AML-193 (cell line): ENCODE results near the gene THBS1.

ENCODE experiments used
- DNase-seq, 2 experiments: peaks; one replicate each; lab custom pipeline; 2025; lab: John Stamatoyannopoulos, UW

The THBS1 gene

DNA sequence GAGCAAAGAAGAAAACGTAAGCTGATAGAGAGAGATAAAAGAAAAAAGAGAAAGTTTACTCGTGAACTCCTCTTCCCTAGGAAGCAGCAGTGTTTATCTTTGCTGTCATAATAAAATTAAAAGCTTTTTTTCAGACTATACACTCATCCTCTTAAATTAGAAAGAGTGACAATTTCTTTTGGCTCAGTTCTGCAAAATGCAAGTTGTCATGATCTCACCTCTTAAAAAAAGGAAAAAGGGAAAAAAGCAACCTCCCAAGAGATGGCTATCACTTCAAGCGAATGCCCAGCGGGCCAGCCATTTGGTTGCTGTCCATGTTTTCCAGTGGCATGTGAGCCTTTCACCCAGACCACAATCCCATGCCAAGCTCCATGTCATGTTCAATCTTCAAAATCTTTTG, 7.0 kb upstream of the THBS1 start:
- DNase-seq = no peak

DNA sequence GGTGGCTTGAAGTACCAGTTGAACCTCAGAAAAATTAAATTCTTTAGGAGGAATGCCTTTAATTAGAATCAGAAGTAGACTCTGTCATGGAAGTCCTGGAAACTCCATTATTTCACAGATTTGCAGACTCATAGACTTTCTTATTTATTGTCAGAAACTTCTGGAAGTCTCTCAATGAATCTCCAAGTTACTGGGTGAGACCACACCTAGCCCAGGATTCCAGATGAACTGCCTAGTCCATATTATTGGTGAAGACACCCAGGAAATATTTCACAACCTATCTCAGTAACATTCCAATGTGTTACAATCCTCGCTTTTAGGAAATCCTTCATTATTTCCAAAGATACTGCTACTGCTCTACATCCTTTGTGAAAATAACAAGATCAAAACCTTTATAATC, 6.5 kb upstream of the THBS1 start:
- DNase-seq = no peak

- no peak for DNase-seq
These were observed 5.7 kb upstream of the THBS1 start for GRCh38 chr15:39575180-39575579.

GRCh38 chr15:39578851-39579486, 1.9 kb upstream of the THBS1 start:
- DNase-seq = no peak

- DNase-seq = no peak
These were observed 1.3 kb upstream of the THBS1 start for GRCh38 chr15:39579487-39580116.

GRCh38 chr15:39580117-39580484, 778 bp upstream of the THBS1 start:
- DNase-seq = peak; percentile 58 to 69

DNA sequence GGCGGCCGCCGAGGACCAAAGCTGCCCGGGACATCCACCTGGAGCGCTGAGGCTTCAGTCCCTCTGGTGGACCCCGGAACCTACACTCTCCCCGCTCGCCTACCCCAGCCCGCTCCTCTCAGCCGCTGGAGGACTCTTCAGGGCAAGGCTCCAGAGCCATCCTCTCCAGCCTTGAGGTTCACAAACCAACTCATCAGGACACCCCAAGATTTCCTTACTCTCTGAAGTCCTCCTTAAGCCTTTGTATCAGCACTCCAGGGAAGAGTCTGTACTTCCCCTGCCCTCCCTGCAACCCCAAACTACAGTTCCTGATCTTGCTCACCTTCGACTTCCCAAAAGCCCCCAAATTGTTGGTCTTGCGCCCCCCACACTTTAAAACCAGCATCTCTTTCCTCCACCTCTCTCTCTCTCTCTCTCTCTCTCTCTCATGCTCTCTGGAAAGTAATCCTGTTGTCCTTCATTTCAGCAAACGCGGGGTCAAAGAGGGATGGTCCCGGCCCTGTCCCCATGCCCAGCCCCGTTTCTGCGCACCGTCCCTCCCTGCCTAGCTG, 438 bp downstream of the THBS1 start:
- no peak for DNase-seq

DNA sequence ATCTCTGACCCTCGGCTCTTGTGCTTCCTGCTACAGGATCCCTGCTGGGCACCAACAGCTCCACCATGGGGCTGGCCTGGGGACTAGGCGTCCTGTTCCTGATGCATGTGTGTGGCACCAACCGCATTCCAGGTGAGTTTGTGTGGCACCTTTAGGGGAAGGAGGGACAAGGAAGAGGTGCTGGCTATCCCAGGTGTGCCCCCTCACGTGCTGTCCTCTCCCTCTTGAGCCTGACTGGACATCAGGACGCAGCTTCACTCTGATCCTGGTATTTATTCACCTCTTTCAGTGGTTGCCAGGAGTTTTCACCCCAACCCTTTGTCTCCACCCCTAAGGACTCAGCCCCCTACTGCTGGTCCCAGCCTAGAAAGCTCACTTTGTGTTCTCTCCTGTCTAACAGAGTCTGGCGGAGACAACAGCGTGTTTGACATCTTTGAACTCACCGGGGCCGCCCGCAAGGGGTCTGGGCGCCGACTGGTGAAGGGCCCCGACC, 960 bp downstream of the THBS1 start:
- DNase-seq = no peak

GRCh38 chr15:39582286-39582976, 1.6 kb downstream of the THBS1 start:
- no peak for DNase-seq

DNA sequence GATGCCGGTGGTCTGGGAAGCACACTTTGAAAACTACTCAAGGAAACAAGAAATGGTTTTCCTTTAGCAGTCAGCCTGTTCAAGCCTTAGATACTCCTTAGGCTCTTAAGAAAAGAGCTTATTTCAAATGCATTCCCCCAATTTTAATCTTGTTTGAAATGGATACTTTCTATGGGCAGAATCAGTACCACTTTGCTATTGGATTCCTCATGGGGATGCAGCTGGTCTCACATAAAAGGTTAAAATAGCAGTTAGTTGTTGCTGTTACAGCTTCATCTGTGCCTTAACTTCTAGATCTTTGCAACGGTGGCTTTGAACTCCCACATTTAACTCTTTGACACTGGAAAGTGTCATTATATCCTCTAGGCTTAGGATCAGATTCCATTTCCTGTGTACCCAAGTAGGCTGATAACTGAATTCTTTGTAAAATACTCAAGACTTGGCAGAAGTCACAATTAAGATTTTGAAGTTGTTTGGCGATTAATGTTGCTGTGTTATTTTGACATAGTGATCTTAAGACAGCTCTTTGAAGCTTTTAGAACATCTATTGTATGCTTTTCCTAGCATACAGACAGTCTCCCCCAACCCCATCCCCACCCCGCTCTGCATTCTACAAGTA, 2.2 kb downstream of the THBS1 start:
- no peak for DNase-seq

GRCh38 chr15:39583596-39584265, 2.9 kb downstream of the THBS1 start:
- DNase-seq = no peak

DNA sequence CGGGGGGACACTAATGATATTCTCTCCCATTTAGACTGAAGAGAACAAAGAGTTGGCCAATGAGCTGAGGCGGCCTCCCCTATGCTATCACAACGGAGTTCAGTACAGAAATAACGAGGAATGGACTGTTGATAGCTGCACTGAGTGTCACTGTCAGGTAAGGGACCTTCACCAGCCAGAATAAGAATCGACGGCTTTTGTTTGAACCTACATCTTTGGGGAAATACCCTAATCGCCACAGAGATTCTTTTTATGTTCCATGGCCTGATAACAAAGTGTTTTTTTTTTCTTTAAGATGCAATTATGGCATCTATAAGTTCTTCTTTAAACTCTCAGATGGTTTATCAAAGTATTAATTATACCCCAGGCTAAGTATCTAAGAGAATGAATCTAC, 3.4 kb downstream of the THBS1 start:
- DNase-seq = no peak

DNA sequence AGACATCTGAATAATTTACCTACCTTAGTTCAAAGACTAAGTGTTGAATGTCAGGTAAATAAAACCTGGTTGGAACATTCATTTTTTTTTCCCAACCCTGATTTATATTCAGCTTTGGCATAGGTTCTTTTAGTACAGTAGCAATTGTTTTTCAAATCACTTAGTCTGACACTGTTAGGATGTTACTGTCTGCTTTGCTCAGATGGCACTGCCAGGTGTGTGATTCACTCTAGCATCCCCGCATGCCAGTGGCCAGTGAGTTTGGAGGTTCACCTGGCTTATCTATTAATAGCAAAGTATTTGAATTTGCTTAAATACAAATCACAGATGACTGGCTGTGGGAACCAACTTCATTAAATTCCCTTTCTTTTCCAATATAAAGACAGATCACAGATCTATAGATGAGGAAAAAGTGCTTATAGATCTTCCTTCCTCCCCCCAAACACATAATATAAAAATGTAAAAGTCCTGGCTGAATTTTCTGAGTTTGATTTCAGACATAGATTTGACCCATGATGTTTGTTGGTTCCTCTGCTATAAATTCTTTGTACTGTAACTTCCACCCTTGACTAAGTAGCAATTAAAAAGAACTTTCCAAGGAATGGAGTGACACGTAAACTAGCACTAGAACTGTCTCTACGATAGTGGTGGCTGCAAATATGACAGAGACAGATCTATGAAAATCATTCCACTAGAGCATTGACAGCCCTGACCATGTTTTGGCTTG, 3.9 kb downstream of the THBS1 start:
- DNase-seq = no peak

DNA sequence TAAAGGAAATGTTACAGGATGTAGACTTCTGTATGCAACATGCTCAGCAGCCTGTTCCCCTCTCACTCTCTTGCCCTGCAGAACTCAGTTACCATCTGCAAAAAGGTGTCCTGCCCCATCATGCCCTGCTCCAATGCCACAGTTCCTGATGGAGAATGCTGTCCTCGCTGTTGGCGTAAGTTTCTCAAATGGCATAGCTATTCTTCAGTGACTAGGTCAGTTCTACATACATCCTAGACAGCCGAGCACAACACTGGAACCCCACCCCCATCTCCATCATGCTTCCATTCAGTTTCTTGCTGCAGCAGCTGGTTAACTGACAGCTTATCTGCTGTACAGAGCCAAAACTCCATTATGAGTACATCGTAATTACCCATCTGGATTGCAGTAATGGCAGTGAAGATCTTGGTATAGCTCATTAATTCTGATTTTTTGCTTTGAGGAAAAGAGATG, 4.5 kb downstream of the THBS1 start:
- DNase-seq = no peak

DNA sequence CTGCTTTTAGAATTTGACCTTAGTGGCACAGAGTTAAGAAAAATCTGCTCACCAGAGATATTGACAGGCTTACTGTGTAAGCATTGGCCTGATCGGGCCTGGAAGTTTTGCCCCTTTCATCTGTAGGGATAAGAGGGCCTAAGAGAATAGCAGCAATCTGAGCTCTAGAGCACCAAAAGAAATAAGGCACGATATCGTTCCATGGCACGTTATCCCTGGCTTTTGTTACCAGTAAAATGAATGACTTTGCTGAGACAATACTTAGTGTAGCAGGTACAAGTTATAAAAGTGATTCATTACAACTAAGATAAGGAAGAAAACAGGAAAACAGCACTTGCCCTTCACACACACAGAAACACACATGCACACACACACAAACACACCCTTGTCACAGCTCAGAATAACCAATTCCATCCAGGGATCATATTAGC, 5.0 kb downstream of the THBS1 start:
- no peak for DNase-seq

DNA sequence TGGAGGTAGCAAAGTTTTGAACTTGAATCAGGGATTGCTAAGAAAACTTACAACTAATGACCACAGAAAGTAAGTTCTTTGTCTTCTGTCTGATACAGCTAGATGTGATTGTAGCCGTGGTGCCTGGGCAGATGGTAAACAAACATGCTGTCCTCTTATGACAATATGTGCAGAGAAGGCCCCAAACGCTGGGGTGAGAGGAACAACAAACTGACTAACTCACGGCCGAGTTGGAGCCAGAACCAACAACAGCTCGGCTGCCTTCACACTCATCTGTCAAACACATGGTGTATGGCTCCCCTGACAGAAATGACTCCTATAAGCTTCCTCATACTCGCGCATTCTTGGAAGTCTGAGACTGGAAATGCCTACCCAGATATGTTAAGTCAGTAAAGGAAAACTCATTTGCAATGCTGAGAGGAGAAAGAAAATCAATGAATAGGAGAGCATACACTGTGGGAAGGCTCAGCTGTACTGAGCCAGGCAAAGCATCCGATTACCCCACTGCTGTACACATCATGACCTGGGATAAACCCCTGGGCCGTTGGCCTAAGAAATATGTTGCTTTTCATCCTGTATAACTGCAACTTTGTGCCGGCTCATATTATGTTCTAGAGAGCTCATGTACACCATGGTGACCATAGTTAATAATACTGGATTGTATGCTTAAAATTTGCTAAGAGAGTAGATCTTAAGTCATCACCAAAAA, 5.7 kb downstream of the THBS1 start:
- no peak for DNase-seq

DNA sequence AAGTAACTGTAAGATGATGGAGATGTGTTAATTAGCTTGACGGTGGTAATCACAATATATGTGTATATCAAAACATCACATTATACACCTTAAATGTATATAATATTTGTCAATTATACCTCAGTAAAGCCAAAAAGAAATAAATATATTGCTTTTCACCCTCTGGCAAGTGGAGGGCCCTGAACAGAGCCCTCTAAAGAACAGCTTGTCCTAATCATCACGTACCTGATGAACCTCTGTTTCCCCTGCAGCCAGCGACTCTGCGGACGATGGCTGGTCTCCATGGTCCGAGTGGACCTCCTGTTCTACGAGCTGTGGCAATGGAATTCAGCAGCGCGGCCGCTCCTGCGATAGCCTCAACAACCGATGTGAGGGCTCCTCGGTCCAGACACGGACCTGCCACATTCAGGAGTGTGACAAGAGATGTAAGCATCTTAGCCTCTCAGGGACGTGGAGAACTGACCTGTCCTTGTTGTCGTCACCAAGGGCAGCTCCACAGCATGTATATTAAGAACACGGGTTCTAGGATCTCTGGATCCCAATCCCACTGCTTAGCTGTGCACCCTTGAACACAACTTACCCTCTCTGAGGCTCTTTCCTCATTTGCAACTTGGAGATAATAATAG, 6.3 kb downstream of the THBS1 start:
- DNase-seq = no peak

DNA sequence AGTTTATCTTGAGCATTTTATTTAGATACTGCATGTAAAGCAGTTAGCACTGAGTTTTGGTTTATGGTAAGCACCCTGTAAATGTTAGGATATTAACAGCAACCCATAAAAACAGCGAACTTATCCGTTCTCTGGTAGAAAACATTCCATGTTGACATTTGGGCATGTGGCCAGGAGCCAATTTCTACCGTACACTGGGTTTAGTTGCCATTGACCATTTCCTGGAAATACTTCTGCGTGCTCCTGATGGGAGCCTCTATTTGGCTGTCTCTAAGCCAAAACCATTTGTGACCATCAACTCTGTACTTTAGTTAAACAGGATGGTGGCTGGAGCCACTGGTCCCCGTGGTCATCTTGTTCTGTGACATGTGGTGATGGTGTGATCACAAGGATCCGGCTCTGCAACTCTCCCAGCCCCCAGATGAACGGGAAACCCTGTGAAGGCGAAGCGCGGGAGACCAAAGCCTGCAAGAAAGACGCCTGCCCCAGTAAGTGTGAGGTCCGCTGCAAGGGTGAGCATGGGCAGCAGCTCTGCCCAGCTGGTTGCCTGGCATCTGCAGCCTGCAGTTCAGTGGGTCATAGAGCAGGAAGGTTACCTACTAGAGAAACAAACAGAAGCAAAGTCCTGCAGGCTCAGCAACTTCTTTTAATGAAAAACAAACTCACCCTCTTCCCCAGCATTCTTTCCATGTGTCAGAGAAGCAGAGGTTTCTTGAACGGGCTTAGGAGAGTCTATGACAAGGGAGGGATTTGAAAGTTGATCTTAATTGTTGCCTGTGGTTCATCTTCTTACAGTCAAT, 7.1 kb downstream of the THBS1 start:
- DNase-seq = no peak

- DNase-seq = no peak
These were observed 7.8 kb downstream of the THBS1 start for GRCh38 chr15:39588531-39589192.
